ENCODE measurements around the gene CYP2W1. TPM values are rescaled to one million over a fixed set of nuclear protein-coding genes. Genes with fewer than 3 reads are reported as not detected.

CYP2W1 gene
- total RNA-seq, 4 donors from 2014 or later, result not detected

DNA sequence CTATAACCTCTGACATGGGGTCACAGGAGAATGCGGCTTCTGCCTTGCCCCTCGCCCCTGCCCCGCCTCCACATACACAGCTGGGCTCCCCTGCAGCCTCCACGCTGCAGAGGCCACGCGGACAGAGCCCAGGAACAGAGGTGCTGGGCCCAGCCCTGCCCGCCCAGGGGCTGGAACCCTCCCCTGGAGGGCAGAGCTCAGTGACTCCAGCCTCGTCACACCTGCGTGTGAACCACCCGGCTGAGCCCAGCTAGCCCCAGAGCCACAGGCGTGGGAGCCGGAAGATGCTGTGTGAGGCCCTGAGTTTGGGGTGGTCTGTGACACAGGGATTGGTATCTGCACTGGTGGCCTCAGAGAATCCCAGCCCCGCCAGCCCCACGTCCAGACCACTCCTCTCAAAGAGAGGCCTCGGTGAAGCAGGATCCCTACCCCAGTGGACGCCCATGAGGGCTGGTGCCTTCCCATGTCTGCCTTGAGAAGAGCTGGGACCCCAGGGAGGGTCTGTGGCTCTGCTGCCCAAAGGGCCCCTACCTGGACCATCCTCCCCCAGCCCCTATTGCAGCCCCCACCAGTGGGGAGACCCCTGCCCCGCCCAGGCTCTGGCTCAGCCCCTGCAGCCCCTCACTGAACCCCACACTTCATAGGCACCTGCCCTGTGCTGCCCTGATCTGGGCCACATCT, 20.4 kb upstream of the CYP2W1 start:
- Histone ChIP-seq H3K27ac (peak overlapping the region in 2 of 4 donors; percentile 88 to 90), H3K27me3 (no peaks in the 10 kb centered on the region), H3K4me1 (peaks cover 0 to 57% (median 25%) of the 10 kb centered on the region in 3 donors), H3K9me3 (no peaks in the 10 kb centered on the region), H3K4me3 (no peak overlapping the region), H3K36me3 (peaks cover 0 to 12% of the 10 kb centered on the region in 2 donors)
- TF ChIP-seq, protein P1, sequence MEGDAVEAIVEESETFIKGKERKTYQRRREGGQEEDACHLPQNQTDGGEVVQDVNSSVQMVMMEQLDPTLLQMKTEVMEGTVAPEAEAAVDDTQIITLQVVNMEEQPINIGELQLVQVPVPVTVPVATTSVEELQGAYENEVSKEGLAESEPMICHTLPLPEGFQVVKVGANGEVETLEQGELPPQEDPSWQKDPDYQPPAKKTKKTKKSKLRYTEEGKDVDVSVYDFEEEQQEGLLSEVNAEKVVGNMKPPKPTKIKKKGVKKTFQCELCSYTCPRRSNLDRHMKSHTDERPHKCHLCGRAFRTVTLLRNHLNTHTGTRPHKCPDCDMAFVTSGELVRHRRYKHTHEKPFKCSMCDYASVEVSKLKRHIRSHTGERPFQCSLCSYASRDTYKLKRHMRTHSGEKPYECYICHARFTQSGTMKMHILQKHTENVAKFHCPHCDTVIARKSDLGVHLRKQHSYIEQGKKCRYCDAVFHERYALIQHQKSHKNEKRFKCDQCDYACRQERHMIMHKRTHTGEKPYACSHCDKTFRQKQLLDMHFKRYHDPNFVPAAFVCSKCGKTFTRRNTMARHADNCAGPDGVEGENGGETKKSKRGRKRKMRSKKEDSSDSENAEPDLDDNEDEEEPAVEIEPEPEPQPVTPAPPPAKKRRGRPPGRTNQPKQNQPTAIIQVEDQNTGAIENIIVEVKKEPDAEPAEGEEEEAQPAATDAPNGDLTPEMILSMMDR (IDR thresholded peaks at IDR 0.05), result no peak
- TF ChIP-seq POLR2A (IDR thresholded peaks at IDR 0.05), result no peak
- TF ChIP-seq POLR2AphosphoS5 (IDR thresholded peaks at IDR 0.05), result no peak
- no peak for TF ChIP-seq EP300 (IDR thresholded peaks at IDR 0.05)
- 80% methylated on average over 1 of the region's 17 CpGs; no CpG with 5 or more reads in 1 of the 2 donors for WGBS, 2 donors (ENCODE audit: low coverage in 1 of 2)
- no peak for ATAC-seq

DNA sequence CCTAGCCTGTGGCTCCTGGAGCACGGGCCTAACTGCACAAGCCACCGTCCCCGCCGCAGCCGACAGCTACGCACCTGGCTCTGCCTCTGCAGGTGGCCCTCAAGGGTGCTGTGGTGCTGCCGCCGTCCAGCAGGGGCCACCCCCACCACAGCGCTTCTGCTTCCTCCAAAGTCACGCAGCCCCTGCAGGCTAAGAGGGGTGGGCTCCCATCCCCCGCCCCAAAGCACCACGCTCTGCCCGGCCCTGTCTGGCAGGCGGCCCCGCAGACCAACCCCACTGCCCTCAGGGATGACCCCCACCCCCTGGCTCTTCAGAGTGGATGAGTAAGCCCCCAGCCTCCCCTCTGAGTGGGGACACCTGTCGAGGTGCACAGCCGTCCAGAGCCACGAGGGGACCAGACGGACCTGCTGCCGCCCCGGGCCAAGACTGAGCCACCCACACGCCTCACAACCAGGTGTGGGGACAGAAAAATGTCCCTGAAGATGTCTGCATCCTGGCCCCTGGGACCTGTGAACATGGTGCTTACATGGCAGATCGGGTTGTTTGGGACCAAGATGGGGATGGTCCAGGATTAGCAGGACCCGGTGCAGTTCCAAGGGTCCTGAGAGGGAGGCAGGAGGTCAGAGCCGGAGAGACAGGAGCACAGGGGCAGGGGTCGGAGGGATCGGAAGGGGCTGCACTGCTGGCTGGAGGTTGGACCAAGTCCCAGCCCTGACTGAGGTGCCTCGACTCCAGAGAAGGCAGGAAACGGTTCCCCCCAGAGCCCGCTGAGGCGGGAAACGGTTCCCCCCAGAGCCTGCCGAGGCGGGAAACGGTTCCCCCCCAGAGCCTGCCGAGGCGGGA, 19.5 kb upstream of the CYP2W1 start:
- Histone ChIP-seq H3K36me3 (peaks cover 0 to 21% of the 10 kb centered on the region in 2 donors), H3K4me1 (peaks cover 0 to 57% (median 25%) of the 10 kb centered on the region in 3 donors), H3K9me3 (no peaks in the 10 kb centered on the region), H3K27me3 (no peaks in the 10 kb centered on the region), H3K27ac (peak overlapping the region in 3 of 4 donors; percentile 88 to 90 (median 88)), H3K4me3 (no peak overlapping the region)
- TF ChIP-seq, protein P1 (IDR thresholded peaks at IDR 0.05), result peak in 1 of 4 experiments; percentile 10
- TF ChIP-seq POLR2A (IDR thresholded peaks at IDR 0.05) (no peak), POLR2AphosphoS5 (IDR thresholded peaks at IDR 0.05) (no peak)
- no peak for ATAC-seq
- WGBS, 2 donors (ENCODE audit: low coverage in 1 of 2), result 31% methylated on average over 7 of the region's 37 CpGs; no CpG with 5 or more reads in 1 of the 2 donors

DNA sequence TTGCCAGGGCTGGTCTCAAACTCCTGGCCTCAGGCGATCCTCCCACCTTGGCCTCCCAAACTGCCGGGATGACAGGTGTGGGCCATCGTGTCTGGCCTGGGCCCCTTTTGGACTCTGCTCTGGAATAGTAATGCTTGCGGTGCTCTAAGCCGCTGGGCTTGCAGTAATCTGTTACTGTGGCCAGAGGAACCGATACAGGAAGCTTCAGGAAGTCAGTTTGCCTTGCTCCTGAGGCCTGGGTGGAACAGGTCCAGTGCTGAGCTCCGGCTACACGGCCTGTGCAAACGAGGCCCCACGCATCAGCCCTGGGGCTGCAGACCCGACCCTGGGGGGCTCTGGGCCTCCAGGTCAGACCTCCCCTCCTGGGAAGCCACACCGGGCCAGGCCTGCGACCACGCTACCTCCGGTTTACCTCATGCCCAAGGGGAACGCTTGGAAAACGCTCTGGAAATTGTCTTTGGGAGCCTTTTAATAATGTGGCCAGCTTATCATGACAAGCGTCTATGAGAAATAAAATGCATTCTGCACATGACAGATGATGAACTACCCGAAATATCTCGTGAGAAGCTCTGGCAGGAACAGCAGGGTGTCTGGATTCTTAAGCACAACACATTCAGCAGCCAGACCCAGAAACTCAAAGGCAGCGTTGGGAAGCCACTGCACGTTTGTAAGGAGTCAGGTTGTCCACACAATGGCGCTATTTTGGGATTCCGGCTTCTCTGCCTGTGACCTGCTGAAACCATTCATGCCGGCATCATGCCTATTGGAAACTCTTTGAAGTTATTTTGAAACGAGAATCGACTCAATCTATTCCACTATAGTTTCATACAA, 18.4 kb upstream of the CYP2W1 start:
- ATAC-seq, result peak; percentile 81
- Histone ChIP-seq H3K4me1 (peaks cover 0 to 62% (median 25%) of the 10 kb centered on the region in 3 donors), H3K4me3 (peak overlapping the region in 1 of 2 donors; percentile 21), H3K9me3 (no peaks in the 10 kb centered on the region), H3K27me3 (no peaks in the 10 kb centered on the region), H3K27ac (peak overlapping the region; percentile 70 to 90 (median 88)), H3K36me3 (peaks cover 0 to 33% of the 10 kb centered on the region in 2 donors)
- WGBS, 2 donors (ENCODE audit: low coverage in 1 of 2), result 13 to 22% methylated on average over 14 to 15 of the region's 27 CpGs
- no peak for TF ChIP-seq EP300 (IDR thresholded peaks at IDR 0.05)
- no peak for TF ChIP-seq POLR2AphosphoS5 (IDR thresholded peaks at IDR 0.05)
- TF ChIP-seq, protein P1 (IDR thresholded peaks at IDR 0.05), result peak in 3 of 4 experiments; percentile 36 to 47 (median 42)

DNA sequence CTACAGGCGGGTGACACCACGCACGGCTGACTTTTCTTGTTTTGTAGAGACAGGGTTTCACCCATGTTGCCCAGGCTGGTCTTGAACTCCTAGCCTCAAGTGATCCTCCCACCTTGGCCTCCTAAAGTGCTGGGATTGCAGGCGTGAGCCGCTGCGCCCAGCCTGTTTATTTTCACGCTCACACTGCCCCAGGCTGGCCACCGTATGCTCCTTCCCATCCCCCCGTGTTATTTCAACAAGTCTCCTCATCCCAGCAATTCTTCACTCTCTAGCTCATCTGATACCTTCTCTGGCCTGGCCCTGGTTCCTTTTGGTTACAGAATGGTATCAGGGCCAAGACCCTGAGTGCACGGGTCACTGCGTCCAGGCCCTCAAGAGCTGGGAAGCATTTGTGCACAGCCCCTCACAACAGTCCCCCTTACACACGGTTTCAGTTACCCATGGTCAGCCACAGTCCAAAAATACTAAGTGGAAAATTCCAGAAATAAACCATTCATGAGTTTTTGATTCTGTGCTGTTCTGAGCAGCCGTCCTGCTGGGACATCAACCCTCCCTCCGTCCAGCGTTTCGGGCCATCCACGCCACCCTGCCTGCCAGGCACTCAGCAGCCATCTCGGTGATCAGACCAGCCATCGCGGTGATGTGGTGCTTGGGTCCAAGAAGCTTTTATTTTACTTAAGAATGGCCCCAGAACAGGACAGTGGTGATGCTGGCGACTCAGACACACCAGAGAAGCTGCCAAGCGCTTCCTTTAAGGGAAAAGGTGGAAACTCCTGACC, 16.5 kb upstream of the CYP2W1 start:
- no peak for ATAC-seq
- WGBS, 2 donors (ENCODE audit: low coverage in 1 of 2), result 70 to 84% methylated on average over 9 to 19 of the region's 22 CpGs
- Histone ChIP-seq H3K4me1 (peaks cover 0 to 71% (median 25%) of the 10 kb centered on the region in 3 donors), H3K9me3 (no peaks in the 10 kb centered on the region), H3K27me3 (no peaks in the 10 kb centered on the region), H3K4me3 (no peak overlapping the region), H3K36me3 (peaks cover 0 to 52% of the 10 kb centered on the region in 2 donors), H3K27ac (peak overlapping the region in 3 of 4 donors; percentile 31 to 90 (median 88))
- no peak for TF ChIP-seq POLR2AphosphoS5 (IDR thresholded peaks at IDR 0.05)
- no peak for TF ChIP-seq POLR2A (IDR thresholded peaks at IDR 0.05)
- TF ChIP-seq, protein P1 (IDR thresholded peaks at IDR 0.05), result no peak
- no peak for TF ChIP-seq EP300 (IDR thresholded peaks at IDR 0.05)

All from gastroesophageal sphincter (tissue), 4 donors.